Activated CD4-positive, alpha-beta T cell treated with anti-CD3 and anti-CD28 coated beads for 4 hours (primary cell): Measurements from ENCODE around the gene FBXL13.
"Not testable (repeated sequence)": the region's sequence is repeated elsewhere in the genome, so short reads cannot be mapped to it uniquely, and the experiment has no call there.

Experiments
- DNase-seq, 2 donors: peaks; one replicate each; pipeline ENCODE4 v3.0.0-alpha.2; 2020

FBXL13 gene

DNA sequence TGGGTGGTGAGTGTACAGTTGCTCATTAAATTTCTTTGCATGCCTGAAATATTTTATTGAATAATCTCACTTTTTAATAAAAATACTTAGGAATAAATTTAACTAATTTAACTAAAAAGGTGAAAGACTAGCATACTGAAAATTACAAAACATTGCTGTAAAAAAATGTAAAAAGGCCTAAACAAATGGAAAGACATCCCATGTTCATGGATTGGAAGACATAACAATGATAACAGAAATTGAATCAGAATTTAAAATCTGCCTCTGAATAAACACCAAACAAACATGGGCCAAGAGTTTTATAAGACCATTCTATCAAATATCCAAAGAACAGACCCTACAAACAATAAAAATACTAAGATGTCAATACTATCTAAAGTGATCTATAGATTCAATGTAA is 94.9 kb downstream of the FBXL13 start:
- no peak for DNase-seq

DNA sequence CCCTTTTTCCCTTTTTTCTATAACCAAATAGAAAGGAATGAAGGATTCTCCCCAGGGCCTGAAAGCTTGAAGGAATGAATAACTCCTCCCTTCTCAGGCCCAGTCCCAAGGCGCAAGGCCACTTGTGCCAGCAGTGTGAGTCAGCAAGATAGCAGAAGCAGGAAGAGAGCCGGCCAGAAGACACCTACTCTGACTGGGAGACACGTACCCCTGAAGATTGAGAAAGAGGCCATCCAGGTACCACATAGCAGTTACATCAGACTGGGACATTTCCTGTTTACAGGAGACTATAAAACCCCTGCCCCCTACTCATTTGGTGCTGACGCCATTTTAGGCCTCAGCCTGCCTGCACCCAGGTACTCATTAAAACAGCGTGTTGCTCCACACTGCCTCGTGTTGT is 96.3 kb downstream of the FBXL13 start:
- DNase-seq = no peak

DNA sequence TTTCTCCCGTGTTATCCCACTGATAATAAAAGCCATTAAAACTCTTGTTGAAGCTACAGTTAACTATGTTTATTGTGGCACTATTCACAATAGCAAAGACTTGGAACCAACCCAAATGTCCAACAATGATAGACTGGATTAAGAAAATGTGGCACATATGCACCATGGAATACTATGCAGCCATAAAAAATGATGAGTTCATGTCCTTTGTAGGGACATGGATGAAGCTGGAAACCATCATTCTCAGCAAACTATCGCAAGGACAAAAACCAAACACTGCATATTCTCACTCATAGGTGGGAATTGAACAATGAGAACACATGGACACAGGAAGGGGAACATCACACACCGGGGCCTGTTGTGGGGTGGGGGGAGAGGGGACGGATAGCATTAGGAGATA is 97.0 kb downstream of the FBXL13 start:
- DNase-seq = not testable (repeated sequence)

DNA sequence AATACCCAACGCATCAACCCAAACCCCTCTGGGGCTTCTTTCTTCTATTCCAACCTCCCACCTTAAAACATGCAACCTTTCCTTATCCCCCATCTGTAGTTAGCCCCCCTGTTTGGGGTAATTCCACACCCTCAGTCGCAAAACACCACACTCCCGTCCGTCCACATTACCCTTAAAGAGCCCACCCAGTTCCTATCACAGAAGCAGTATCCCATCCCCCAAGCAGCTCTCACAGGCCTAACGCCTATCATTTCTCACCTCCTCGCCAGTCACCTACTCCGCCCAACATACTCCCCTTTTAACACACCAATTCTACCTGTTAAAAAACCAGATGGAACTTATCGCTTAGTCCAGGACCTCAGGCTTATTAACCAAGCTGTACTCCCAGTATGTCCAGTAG is 98.1 kb downstream of the FBXL13 start:
- no peak for DNase-seq

DNA sequence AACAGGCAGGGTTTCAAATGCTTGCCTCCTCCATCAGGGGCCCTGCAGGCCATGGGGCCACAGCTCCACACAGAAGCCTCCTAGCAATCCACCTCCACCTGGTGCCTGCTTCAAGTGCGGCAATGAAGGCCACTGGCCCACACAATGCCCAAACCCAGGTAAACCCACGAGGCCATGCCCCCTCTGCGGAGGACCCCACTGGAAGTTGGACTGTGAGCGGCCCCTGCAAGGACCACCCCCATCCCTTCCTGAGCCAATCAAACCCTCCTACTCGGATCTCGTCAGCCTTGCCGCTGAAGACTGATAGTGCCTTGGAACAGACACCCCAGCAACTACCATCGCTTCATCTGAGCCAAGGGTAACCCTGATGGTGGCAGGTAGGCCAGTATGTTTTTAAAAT is 98.7 kb downstream of the FBXL13 start:
- DNase-seq = no peak

DNA sequence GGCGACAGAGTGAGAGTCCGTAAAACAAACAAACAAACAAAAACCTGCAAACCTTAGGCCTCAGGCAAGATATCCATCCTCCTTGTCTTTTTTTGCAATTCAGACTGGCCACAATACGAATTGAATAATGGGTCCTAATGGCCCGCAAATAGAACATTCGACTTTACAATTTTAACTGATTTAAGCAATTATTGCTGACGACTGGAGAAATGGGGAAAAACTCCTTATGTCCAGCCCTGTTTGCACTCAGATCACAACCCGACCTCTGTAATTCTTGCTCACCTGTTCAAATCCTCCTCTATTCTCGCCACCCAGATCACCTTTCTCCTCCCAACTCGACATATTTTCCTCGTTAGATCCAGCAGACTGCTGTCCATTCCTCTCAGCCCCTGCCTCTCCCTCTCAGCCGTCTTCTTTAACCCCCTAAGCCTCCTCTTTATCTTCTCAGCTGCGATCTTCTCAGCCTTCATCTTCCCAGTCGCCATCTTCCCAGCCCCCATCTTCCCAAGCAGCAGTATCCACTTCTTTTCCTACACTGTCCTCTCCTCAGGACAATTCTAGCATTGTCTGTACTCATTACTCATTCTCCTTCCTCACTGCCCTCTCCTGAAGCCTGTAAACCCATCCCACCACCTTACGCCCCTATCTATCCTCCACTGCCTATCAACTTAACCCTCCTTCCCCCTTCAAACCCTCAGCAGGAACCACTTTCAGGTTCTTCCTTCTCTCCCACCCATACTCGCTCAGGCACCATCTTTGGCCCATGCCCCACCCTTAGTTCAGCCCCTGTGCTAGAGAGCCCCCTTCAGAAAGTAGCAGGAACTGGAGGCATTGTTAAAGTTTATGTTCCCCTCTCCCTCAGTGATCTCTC is 100.0 kb downstream of the FBXL13 start:
- no peak for DNase-seq

DNA sequence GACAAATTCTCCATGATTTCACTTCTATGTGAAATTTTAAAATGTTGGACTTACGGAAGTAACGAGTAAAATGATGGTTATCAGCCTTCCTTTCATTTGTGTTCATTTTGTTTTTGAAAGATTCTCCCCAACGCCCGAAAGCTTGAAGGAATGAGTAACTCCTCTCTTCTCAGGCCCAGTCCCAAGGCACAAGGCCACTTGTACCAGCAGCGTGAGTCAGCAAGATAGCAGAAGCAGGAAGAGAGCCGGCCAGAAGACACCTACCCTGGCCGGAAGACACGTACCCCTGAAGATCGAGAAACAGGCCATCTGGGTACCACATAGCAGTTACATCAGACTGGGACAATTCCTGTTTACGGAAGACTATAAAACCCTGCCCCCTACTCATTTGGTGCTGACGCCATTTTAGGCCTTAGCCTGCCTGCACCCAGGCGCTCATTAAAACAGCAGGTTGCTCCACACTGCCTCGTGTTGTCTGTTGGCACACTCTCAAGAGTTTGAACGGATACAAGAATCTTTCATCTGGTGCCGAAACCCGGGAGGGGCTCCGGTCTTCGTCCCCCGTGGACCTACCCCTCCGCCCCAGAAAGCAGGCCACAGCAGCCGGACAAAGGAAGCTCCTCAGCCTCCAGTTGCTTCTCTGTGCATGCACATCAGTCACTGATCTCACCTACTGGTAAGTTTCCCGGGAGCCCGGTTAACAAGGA is 101.3 kb downstream of the FBXL13 start:
- DNase-seq = no peak

DNA sequence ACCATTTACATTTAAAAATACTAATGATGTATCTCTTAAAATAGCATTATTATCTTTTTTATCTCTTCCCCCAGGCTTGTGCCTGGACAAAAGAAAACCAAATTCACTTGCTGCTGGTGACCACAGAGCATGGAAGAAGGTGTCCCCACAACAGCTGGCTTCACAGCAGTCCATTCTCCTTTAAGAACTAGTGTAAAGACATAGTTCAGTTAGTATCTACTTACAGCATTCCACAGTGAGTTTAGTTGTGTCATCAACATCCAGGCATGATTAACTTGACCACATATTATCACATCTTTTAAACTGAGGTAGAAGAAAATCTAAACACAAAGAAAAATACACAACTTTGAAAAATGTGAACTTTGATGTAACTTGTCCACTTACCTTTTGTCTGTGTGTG is 106.8 kb downstream of the FBXL13 start:
- no peak for DNase-seq

DNA sequence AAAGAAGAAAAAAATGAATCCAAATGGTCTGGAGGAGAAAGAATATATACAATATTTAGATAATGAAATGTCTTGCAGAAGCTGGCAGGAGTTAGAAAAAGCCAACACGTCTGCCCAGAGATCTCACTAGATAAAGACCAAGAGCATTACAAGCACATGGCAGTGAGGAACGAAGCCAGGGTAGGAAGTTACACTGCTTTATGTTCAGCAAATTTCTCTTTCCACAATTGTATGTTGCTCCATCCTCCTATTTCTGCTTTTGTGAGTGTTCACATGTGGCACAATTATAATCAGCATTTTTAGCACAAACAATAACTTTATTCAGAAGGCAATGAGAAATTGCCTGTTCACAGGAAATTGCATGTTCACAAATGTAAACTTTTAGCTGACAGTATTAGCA is 108.1 kb downstream of the FBXL13 start:
- no peak for DNase-seq

DNA sequence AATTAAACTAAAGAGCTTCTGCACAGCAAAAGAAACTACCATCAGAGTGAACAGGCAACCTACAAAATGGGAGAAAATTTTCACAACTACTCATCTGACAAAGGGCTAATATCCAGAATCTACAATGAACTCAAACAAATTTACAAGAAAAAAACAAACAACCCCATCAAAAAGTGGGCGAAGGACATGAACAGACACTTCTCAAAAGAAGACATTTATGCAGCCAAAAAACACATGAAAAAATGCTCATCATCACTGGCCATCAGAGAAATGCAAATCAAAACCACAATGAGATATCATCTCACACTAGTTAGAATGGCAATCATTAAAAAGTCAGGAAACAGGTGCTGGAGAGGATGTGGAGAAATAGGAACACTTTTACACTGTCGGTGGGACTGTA is 112.6 kb downstream of the FBXL13 start:
- not testable (repeated sequence) for DNase-seq

DNA sequence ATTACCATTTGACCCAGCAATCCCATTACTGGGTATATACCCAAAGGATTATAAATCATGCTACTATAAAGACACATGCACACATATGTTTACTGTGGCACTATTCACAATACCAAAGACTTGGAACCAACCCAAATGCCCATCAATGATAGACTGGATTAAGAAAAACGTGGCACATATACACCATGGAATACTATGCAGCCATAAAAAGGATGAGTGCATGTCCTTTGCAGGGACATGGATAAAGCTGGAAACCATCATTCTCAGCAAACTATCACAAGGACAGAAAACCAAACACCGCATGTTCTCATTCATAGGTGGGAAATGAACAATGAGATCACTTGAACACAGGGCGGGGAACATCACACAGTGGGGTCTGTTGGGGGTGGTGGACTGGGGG is 116.6 kb downstream of the FBXL13 start:
- not testable (repeated sequence) for DNase-seq

DNA sequence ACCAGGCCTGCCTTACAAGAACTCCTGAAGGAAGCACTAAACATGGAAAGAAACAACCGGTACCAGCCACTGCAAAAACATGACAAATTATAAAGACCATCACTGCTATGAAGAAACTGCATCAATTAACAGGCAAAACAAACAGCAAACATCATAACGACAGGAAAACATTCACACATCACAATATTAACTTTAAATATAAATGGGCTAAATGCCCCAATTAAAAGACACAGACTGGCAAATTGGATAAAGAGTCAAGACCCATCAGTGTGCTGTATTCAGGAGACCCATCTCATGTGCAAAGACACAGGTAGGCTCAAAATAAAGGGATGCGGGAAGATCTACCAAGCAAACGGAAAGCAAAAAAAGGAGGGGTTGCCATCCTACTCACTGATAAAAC is 120.2 kb downstream of the FBXL13 start:
- not testable (repeated sequence) for DNase-seq

DNA sequence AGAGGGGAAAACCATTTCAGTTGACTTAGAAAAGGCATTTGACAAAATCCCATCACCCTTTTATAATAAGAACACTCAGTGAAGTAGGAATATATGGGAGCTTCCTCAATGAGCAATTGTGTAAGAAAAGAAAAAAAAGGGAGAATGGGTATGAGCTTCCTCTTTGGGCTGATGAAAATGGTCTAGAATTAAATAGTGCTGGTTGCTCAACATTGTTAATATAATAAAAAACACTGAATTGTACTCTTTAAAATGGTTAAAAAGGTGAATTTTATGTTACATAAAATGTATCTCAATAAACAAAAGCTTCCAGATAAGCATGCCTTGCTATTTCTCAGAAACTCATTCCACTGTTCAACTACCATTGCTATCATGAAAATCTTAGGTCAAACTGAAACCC is 121.2 kb downstream of the FBXL13 start:
- no peak for DNase-seq

DNA sequence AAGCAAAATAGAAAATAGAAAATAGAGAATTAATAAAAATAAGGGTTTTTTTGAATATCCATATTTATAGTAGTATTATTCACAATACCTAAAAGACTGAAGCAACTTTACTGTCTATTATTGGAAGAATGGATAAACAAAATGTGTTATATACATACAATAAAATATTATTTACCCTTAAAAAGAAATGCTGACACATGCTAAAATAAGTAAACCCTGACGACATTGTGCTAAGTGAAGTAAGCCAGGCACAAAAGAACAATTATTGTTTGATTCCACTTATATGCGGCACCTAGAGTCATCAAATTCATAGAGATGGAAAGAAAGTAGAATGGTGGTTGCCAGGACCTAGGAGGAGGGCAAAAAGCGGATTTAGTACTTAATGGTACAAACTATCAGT is 122.8 kb downstream of the FBXL13 start:
- DNase-seq = no peak

DNA sequence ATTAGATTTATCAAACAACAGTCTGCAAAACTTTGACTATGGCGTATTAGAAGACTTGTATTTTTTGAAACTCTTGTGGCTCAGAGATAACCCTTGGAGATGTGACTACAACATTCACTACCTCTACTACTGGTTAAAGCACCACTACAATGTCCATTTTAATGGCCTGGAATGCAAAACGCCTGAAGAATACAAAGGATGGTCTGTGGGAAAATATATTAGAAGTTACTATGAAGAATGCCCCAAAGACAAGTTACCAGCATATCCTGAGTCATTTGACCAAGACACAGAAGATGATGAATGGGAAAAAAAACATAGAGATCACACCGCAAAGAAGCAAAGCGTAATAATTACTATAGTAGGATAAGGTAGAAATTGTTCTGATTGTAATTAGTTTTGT is 130.4 kb downstream of the FBXL13 start:
- no peak for DNase-seq

DNA sequence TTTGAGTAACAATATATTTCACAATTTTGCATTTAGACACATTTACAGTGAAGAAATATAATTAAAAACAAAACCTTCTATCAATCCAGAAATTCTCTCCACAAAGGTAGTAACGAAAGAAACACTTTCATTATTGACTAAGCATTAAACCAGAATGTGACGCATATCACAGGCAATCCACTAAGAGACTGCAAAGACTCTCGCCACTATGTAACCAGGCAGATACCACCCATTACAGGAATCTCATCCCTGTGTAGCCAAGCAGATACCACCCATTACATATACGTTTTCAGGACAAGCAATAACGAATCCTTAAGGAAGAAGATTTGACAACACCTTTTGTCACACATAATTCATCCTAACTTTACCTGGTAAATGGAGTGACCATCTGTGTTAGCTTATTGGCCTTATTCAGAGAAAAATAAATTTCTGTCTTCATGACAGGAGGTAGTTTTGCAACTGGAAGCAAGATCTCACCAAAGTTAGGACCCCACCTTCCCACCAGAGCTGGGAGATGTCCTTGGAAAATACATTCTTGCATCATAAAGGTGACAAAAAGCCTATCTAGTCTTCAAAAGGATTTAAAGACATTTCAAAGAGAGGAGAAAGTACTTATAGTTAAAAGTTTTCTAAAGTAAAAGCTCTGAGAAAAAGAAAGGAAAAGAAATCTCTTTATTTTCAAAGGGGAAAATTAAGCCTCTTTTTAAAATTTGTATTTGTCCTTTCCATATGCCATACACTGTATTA is 131.0 kb downstream of the FBXL13 start:
- DNase-seq = no peak

DNA sequence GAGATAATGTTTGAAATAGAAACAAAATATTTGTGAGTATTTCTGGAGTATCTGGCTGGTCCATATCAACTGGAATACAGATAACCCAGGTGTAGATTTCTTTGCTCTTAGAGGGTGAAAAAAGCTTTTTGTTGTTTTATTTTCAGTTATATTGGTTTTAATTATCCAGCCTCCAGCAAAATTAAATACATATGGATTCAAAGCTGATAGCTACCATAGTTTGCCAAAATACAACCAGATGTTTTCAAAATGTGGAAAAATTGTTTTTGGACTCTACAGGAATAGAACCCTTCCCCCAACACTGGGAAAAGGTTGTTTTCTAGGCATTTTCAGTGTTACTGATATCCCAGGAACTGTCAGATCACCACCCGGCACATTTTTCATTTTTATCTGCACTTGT is 131.7 kb downstream of the FBXL13 start:
- no peak for DNase-seq

DNA sequence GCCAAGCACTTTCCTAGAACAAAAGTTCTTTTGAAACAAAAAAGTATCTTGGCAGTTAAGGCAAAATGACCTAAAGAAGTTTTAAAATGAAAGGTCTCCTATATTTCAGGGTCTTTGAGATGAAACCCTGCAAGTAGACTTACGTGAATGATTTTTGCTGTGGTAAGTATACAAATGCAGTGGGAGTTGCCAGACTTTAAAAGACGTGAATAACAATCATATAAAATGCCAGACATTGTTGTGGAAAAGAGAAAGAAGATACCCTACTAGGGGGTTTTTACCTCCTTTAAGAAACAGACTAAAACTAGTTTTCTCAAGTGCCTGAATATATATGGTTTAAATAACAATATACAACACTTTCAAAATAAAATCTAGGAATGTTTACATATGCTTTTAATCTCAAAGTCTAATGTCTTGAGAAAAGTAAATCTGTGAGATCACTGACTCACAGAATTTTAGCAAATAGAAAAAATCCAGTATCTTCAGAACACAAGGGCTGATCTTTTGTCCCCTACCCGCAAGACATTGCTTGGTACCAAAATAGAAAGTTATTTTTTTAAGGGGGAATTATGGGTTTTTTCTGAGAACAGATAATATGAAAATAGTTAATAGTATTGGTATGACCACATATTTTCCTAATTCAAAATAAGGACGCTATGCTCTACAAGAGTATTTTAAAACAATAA is 132.3 kb downstream of the FBXL13 start:
- DNase-seq = no peak

DNA sequence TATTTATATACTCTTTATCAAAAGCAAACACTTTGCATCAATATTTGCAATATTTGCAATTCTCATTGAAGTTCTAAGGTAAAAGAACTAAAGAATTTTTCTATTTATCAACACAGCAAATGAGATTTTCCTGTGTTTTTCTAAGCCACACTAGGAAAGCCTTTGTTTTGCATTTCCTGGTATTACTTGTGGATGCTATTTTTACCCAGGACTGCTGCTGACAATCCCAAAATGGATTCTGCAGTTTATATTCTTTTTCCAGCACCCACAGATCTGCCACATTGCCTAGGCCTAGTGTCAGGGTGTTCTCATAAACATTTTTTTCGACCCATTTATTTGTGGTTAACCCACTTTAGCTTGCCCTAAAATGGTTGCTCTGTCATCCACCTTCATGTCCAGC is 135.9 kb downstream of the FBXL13 start:
- no peak for DNase-seq

DNA sequence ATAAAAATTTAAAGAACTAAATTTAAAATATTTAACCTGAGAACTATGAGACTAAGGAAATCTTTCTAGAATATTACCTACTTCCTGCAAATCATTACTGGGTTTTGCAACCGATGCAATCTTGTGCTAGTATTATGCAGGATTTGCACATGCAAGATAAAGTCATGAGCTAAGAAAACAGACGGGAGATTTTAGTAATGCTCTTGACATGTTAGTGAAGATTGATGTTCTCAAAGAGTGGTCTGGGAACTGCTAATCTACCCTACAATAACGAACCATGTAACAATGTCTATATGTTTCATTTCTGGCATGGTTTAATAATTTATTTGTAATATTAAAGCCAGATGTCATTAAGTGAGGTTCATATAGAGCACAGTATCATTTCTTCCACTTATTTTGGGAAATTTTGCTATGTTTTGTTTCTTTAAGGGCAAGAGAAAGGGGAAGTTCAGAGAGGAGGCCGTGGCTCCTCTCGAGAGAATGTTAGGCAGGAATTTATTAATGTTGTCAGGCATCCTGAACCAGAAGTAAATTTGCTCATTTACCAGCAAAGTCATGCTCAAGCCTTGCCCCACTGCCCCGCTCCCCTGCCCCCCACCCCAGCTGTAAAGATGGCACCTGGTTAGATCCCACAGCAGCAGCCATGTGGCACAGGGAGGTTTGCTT is 139.0 kb downstream of the FBXL13 start:
- no peak for DNase-seq

DNA sequence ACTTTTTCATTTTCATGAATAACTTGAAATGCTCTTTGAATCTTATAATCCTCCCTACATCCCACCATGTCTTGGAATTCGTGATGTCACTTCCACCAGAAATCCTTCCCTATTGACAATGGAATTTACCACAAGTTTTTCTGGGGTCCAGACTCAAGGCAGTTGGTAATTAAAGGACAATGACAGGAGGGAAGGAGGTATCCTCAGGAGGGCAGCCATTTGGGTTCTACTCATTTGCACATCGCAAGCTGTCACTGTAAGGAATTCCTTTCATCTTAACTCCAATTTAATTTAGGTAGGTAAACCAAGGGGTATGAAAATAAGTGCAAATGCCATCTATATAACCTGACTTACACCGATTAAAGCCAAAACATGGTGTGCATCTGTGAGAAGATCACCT is 139.9 kb downstream of the FBXL13 start:
- DNase-seq = no peak

DNA sequence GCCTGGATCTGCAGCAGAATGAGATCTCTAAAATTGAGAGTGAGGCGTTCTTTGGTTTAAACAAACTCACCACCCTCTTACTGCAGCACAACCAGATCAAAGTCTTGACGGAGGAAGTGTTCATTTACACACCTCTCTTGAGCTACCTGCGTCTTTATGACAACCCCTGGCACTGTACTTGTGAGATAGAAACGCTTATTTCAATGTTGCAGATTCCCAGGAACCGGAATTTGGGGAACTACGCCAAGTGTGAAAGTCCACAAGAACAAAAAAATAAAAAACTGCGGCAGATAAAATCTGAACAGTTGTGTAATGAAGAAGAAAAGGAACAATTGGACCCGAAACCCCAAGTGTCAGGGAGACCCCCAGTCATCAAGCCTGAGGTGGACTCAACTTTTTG is 140.4 kb downstream of the FBXL13 start:
- DNase-seq = no peak

DNA sequence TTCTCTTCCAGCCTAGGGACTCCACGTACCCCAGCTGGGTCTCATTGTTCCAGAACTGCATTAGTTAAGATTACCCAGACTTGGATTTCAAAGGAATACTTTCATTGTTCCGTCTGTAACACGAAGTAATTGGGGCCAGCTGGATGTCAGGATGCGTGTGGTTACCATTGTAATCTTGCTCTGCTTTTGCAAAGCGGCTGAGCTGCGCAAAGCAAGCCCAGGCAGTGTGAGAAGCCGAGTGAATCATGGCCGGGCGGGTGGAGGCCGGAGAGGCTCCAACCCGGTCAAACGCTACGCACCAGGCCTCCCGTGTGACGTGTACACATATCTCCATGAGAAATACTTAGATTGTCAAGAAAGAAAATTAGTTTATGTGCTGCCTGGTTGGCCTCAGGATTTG is 140.8 kb downstream of the FBXL13 start:
- DNase-seq = no peak
